Large intestine (tissue), 3 donors: Measurements from ENCODE around the gene CTNNBL1. TPM values are rescaled to one million over a fixed set of nuclear protein-coding genes. Genes with fewer than 3 reads are reported as not detected.

Experiments
- DNase-seq, 2 donors: peaks; one replicate each; pipeline versions ENCODE4 v3.0.0 to v3.0.0-alpha.2; 2013
- H3K27ac ChIP-seq: one replicate; pipeline ENCODE4 v1.5.1; 2013; ENCODE audit warnings: low read length
- H3K27me3 ChIP-seq: 2 replicates; pipeline ENCODE4 v1.6.1; 2013; ENCODE audit warnings: low read length; ENCODE audit not compliant: control insufficient read depth, insufficient read depth
- H3K36me3 ChIP-seq: 2 replicates; pipeline ENCODE4 v1.6.1; 2013; ENCODE audit warnings: low read length; ENCODE audit not compliant: control insufficient read depth, insufficient read depth
- H3K4me1 ChIP-seq: one replicate; pipeline ENCODE4 v1.6.1; 2013; ENCODE audit warnings: low read length; ENCODE audit not compliant: control insufficient read depth, insufficient read depth
- H3K4me3 ChIP-seq: one replicate; pipeline ENCODE4 v1.5.1; 2013; ENCODE audit warnings: low read length
- H3K9me3 ChIP-seq: one replicate; pipeline ENCODE4 v1.6.1; 2013; ENCODE audit warnings: mild to moderate bottlenecking, low read depth, low read length, moderate library complexity; ENCODE audit not compliant: control insufficient read depth
- WGBS: methylation state at CpG from one replicate; pipeline ENCODE4 v1.1.5; 2013; ENCODE audit warnings: low lambda C conversion rate; ENCODE audit not compliant: insufficient coverage; 5-methylcytosine and 5-hydroxymethylcytosine counted together
- polyA plus RNA-seq: library from polyadenylated mRNA; unstranded; fragments of 120-200 nt; gene quantifications from one replicate; pipeline ENCODE4 v1.2.1, GENCODE V29; 2013

The CTNNBL1 gene
- polyA plus RNA-seq, 1 donor: 40.1 TPM

DNA sequence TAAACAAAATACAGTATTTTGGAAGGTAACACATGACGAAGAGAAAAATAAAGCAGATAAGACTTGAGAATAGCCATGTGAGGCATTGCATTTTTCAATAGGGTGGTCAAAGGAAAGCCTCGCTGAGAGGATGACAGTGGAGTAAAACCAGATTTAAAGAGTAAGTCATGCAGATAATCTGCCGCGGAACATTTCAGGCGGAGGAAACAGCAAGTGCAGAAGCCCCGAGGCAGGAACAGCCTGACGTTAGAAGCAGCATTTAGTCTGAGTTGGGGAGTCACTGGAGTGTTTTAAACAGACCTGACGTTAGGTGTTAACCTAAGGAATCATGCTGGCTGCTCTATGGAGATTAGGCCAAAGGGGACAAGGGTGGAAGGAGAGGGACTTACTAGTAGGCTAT lies 144.1 kb downstream of the CTNNBL1 start:
- no peaks in the 10 kb centered on the region for H3K27me3 ChIP-seq
- DNase-seq: no peak
- WGBS: no CpG with 5 or more reads among the region's 8 CpGs

DNA sequence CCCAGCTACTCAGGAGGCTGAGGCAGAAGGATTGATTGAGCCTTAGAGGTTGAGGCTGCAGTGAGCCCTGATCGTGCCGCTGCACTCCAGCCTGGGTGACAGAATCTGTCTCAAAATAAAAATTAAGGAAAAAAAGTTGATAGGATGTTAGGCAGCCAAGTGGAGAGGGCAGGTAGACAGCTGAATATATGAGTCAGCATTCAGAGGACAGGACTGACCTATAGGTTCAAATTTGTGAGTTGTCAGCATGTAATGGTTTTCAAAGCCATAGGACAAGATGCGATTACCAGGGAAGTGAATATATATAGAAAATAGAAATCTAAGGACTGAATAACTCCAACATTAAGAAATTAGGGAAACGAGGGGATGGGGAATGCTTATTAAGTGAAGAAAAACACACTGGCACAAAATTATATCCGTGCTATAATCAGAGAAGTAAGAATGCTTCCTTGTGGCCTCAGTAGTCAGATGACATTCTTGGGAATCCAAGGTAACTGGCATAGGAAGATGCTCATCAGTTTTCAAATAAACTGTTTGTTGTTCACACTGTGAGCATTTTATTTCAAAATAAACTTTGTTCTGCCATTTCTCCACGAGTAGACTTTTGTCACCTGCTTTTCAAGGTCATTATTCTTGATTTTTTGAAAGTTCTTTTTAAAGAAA lies 145.1 kb downstream of the CTNNBL1 start:
- H3K36me3 ChIP-seq: peaks cover 12% of the 10 kb centered on the region
- H3K27me3 ChIP-seq: no peaks in the 10 kb centered on the region
- H3K27ac ChIP-seq: no peak overlapping the region
- H3K4me3 ChIP-seq: no peak overlapping the region
- DNase-seq: no peak
- no peaks in the 10 kb centered on the region for H3K4me1 ChIP-seq
- no peaks in the 10 kb centered on the region for H3K9me3 ChIP-seq
- WGBS: 66% methylated on average over 5 of the region's 6 CpGs

More for the DNA sequence above, 144.1 kb downstream of the CTNNBL1 start:
- H3K27ac ChIP-seq: no peak overlapping the region
- no peaks in the 10 kb centered on the region for H3K9me3 ChIP-seq
- no peaks in the 10 kb centered on the region for H3K4me1 ChIP-seq
- H3K4me3 ChIP-seq: no peak overlapping the region
- peaks cover 9% of the 10 kb centered on the region for H3K36me3 ChIP-seq

DNA sequence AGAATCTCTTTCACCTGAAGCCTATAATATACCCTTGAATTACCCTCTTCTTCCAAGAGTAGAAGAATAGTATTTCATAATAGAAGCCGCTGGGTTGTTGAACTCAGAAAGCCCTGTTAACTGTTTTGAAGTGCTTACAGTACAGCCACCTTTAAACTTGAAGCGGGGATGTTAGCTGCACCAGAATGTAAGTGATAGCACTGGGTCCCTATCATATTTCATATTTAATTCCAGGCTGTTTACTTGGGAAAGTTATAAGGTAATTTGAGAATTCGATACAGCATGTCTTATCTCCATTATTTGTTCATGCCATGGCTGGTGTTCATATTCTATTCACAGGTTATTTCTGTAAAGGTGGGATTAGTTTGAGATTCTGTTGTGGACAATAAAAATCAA lies 145.6 kb downstream of the CTNNBL1 start:
- H3K9me3 ChIP-seq: no peaks in the 10 kb centered on the region
- no peaks in the 10 kb centered on the region for H3K4me1 ChIP-seq
- H3K27me3 ChIP-seq: no peaks in the 10 kb centered on the region
- no peak overlapping the region for H3K4me3 ChIP-seq
- H3K27ac ChIP-seq: no peak overlapping the region
- DNase-seq: no peak
- WGBS: no CpG with 5 or more reads among the region's 3 CpGs
- H3K36me3 ChIP-seq: peaks cover 12% of the 10 kb centered on the region

DNA sequence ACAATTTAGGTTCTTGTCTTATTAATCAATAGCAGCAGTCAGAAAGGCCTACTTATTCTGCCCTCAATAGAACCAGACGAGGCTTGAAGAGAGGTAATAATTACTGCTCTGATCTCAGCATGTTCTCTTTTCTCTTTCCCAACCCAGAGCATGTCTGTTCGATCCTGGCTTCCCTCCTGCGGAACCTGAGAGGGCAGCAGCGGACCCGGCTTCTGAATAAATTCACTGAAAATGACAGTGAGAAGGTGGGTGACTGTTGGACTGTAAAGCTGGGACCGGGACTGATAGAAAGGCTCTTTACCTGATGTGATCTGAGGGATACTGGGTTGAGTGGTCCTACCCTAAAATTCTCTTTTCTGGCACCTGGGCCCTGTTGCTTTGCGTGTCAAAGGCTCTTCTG lies 146.1 kb downstream of the CTNNBL1 start:
- peaks cover 12% of the 10 kb centered on the region for H3K36me3 ChIP-seq
- WGBS: no CpG with 5 or more reads among the region's 7 CpGs
- no peaks in the 10 kb centered on the region for H3K27me3 ChIP-seq
- no peak overlapping the region for H3K27ac ChIP-seq
- no peaks in the 10 kb centered on the region for H3K9me3 ChIP-seq
- DNase-seq: no peak
- no peaks in the 10 kb centered on the region for H3K4me1 ChIP-seq
- H3K4me3 ChIP-seq: no peak overlapping the region

- Histone ChIP-seq H3K36me3 (peaks cover 12% of the 10 kb centered on the region), H3K27me3 (no peaks in the 10 kb centered on the region), H3K9me3 (no peaks in the 10 kb centered on the region), H3K4me1 (no peaks in the 10 kb centered on the region), H3K4me3 (no peak overlapping the region), H3K27ac (no peak overlapping the region)
- no peak for DNase-seq
Measured at GRCh38 chr20:37841389-37841788, 147.6 kb downstream of the CTNNBL1 start.

GRCh38 chr20:37841971-37842370 lies 148.1 kb downstream of the CTNNBL1 start:
- no peaks in the 10 kb centered on the region for H3K9me3 ChIP-seq
- no peaks in the 10 kb centered on the region for H3K4me1 ChIP-seq
- no peaks in the 10 kb centered on the region for H3K27me3 ChIP-seq
- DNase-seq: no peak
- WGBS: no CpG with 5 or more reads among the region's 6 CpGs
- H3K36me3 ChIP-seq: peaks cover 12% of the 10 kb centered on the region
- H3K27ac ChIP-seq: no peak overlapping the region
- no peak overlapping the region for H3K4me3 ChIP-seq

GRCh38 chr20:37845241-37845681 lies 151.4 kb downstream of the CTNNBL1 start:
- no peak overlapping the region for H3K4me3 ChIP-seq
- H3K9me3 ChIP-seq: no peaks in the 10 kb centered on the region
- DNase-seq: peak in 1 of 2 donors; percentile 16
- WGBS: no CpG with 5 or more reads among the region's 10 CpGs
- no peak overlapping the region for H3K27ac ChIP-seq
- H3K27me3 ChIP-seq: no peaks in the 10 kb centered on the region
- H3K4me1 ChIP-seq: no peaks in the 10 kb centered on the region
- peaks cover 27% of the 10 kb centered on the region for H3K36me3 ChIP-seq

DNA sequence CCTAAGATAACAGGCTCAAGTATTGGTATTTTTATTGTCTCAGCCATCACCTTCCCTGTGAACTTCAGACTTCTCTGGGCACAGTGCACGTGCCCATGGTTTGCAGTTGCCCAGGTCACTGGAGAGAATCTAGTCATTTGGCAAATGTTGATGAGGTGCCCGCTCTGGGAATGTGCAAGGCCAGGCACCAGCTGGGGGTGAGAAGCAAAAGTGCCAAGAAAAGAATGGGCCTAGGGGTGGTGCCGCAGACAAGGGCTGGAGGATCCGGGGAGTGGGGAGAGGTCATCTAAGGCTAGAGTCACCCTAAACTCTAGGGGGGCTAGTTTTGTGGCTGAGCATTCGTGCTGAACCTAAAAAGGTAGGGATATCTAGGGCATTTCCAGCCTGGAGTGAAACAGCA lies 152.0 kb downstream of the CTNNBL1 start:
- no peak for DNase-seq
- H3K27ac ChIP-seq: no peak overlapping the region
- H3K9me3 ChIP-seq: no peaks in the 10 kb centered on the region
- WGBS: no CpG with 5 or more reads among the region's 5 CpGs
- no peaks in the 10 kb centered on the region for H3K27me3 ChIP-seq
- no peak overlapping the region for H3K4me3 ChIP-seq
- peaks cover 27% of the 10 kb centered on the region for H3K36me3 ChIP-seq
- no peaks in the 10 kb centered on the region for H3K4me1 ChIP-seq

GRCh38 chr20:37846573-37846972 lies 152.7 kb downstream of the CTNNBL1 start:
- Histone ChIP-seq H3K4me3 (no peak overlapping the region), H3K27me3 (no peaks in the 10 kb centered on the region), H3K27ac (no peak overlapping the region), H3K36me3 (peaks cover 28% of the 10 kb centered on the region), H3K9me3 (no peaks in the 10 kb centered on the region), H3K4me1 (no peaks in the 10 kb centered on the region)
- 0% methylated on average over 1 of the region's 4 CpGs for WGBS
- peak in 1 of 2 donors; percentile 21 for DNase-seq

DNA sequence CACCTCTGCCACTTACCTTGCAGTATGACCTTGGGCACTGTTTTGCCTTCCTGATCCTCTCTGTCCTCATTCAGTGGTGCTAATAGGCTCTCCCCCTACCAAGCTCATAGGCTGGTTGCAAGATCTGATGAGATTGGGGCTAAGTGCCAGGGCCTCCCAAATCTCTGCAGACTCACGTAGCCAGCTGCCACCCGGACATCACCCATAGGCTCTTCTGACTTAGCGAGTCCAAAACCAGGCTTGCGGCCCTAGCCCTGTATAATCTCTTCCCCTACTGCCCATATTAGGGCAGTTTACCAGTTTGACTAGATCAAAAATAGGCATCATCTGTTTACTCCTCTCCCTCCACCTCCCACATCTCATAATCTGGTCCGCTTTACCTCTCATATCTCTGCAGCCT lies 154.9 kb downstream of the CTNNBL1 start:
- peaks cover 30% of the 10 kb centered on the region for H3K36me3 ChIP-seq
- no peaks in the 10 kb centered on the region for H3K4me1 ChIP-seq
- DNase-seq: no peak
- H3K4me3 ChIP-seq: no peak overlapping the region
- 67% methylated on average over 3 of the region's 5 CpGs for WGBS
- H3K27me3 ChIP-seq: no peaks in the 10 kb centered on the region
- no peak overlapping the region for H3K27ac ChIP-seq
- no peaks in the 10 kb centered on the region for H3K9me3 ChIP-seq

- Histone ChIP-seq H3K4me1 (no peaks in the 10 kb centered on the region), H3K27me3 (no peaks in the 10 kb centered on the region), H3K9me3 (no peaks in the 10 kb centered on the region), H3K4me3 (no peak overlapping the region), H3K27ac (no peak overlapping the region), H3K36me3 (peaks cover 34% of the 10 kb centered on the region)
- DNase-seq: no peak
- 100% methylated on average over 3 of the region's 9 CpGs for WGBS
Measured at GRCh38 chr20:37849156-37849555, 155.3 kb downstream of the CTNNBL1 start.
